ENCODE data around the gene MVP.

MVP gene

DNA sequence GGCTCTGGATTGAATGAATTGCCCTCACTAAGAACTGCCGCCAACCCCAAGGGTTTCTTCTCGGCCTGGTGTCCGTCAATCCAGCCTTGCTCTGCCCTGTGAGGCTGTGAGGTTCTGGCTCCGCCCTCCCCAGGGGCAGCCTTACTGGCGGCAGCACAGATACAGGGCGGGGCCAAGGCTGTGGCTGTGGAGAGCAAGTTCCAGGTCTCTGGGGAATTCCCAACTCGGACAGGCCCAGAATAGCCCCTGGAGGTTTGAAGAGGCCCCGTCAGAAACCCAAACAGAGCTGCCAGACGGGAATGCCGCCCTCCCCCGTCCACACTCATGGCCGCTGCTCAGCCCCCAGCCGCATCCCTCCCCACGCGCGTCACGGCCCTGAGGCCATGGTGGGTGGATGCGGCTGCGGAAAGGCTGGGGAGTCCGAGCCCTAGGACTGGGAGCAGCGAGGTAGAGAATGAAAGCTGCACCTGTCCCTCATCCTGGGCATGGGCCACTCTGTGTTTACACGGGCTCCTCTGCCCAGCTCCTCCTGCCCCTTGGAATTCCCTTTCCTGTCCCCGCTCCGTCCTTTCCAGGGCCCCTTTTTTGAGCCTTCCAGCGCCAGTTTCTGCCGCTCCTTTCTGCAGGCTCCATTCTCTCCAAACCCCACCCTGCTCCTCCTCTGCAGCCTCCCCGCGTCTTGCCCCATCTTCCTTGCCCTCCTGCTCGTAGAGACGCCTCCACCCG is 8.9 kb upstream of the MVP start:
- H3K27ac ChIP-seq, result peak overlapping the region; percentile 92
- TF ChIP-seq, protein P1, sequence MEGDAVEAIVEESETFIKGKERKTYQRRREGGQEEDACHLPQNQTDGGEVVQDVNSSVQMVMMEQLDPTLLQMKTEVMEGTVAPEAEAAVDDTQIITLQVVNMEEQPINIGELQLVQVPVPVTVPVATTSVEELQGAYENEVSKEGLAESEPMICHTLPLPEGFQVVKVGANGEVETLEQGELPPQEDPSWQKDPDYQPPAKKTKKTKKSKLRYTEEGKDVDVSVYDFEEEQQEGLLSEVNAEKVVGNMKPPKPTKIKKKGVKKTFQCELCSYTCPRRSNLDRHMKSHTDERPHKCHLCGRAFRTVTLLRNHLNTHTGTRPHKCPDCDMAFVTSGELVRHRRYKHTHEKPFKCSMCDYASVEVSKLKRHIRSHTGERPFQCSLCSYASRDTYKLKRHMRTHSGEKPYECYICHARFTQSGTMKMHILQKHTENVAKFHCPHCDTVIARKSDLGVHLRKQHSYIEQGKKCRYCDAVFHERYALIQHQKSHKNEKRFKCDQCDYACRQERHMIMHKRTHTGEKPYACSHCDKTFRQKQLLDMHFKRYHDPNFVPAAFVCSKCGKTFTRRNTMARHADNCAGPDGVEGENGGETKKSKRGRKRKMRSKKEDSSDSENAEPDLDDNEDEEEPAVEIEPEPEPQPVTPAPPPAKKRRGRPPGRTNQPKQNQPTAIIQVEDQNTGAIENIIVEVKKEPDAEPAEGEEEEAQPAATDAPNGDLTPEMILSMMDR (conservative IDR thresholded peaks at IDR 0.05), result no peak

DNA sequence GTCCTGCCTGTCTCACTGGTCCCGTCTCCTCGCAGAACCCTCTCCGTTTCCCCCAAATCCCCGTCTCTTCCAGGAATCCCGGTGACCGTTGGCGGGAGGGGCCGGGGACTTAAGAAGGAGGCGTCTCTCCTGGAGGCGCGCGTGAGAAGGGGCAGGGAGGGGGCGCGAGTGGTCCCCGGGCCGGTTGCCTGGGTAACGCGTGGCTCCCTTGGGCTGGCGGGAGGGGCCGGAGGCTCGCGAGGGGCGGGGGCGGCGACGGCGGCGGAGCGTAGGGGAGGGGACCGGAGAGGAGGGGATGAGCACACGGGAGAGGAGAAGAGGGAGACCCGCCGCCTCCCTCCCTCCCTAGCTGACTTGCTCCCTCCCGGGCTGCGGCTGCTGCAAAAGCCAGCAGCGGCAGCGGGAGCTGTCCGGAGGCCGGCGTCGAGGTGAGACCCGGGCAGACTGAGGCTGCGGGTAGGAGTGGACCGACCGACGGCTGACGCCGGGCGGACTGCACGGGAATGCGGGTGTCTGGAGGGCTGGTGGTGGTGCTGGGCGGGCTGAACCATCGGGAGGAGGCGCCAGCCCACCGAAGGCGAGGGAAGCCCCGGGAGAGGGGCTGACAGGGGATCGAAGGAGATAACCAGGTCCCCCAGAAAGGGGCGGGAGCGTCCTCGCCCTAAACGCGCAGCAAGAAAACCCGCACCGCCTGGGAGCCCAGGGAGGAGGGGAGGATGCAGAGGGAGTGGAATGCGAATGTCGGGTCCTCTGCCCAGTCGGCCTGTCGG is 8.2 kb upstream of the MVP start, which contains the start of gene PRRT2:
Gene PRRT2, plus strand, starts transcription at position 298 of the 770 bp plus-strand sequence. CDS start 862 bp downstream, outside the sequence.
- peak within 1 kb of the TSS; percentile 92 for H3K27ac ChIP-seq
- TF ChIP-seq, protein P1 (conservative IDR thresholded peaks at IDR 0.05), result no peak

DNA sequence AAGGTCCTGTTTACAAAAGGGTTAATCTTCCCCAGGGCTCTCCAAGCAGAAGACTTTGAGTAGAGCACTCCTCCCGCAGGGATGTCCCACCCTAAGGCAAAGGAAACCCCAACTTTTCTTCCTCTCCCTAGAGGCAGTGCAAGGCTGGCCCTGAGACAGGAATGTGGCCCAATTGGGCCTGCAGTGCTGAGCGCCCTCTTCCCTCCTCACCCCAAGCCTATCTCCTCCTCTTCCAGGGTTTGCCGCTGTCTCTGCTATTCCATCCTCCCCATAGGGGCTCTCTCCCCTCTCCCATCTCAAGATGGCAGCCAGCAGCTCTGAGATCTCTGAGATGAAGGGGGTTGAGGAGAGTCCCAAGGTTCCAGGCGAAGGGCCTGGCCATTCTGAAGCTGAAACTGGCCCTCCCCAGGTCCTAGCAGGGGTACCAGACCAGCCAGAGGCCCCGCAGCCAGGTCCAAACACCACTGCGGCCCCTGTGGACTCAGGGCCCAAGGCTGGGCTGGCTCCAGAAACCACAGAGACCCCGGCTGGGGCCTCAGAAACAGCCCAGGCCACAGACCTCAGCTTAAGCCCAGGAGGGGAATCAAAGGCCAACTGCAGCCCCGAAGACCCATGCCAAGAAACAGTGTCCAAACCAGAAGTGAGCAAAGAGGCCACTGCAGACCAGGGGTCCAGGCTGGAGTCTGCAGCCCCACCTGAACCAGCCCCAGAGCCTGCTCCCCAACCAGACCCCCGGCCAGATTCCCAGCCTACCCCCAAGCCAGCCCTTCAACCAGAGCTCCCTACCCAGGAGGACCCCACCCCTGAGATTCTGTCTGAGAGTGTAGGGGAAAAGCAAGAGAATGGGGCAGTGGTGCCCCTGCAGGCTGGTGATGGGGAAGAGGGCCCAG is 7.3 kb upstream of the MVP start:
- TF ChIP-seq, protein P1 (conservative IDR thresholded peaks at IDR 0.05), result no peak
- peak overlapping the region; percentile 92 for H3K27ac ChIP-seq

DNA sequence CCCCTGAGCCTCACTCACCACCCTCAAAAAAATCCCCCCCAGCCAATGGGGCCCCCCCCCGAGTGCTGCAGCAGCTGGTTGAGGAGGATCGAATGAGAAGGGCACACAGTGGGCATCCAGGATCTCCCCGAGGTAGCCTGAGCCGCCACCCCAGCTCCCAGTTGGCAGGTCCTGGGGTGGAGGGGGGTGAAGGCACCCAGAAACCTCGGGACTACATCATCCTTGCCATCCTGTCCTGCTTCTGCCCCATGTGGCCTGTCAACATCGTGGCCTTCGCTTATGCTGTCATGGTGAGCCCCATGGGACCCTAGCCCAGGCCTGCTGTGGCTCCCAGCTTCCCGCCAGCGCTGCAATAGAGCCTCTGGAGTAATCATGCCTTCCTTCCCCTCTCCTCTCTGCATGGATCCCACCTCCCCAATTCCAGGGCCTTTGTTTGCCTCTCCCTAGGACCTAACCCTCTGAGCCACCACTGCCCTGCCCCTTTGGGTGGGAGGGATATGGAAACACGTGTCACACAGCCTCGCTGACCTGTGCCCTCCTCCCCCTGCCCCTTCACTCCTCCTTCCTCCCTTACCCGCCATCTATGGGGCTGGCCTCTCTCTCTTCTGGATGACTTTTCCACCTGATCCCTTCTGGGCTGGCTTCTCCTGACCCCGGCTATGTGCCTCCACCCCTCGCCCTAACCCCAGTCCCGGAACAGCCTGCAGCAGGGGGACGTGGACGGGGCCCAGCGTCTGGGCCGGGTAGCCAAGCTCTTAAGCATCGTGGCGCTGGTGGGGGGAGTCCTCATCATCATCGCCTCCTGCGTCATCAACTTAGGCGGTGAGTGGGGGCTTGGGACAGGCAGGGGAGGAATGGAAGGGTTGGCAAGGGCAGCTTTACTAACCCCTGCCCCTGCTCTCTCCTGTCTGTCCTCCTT is 6.4 kb upstream of the MVP start:
- peak overlapping the region; percentile 92 for H3K27ac ChIP-seq
- TF ChIP-seq, protein P1 (conservative IDR thresholded peaks at IDR 0.05), result no peak

DNA sequence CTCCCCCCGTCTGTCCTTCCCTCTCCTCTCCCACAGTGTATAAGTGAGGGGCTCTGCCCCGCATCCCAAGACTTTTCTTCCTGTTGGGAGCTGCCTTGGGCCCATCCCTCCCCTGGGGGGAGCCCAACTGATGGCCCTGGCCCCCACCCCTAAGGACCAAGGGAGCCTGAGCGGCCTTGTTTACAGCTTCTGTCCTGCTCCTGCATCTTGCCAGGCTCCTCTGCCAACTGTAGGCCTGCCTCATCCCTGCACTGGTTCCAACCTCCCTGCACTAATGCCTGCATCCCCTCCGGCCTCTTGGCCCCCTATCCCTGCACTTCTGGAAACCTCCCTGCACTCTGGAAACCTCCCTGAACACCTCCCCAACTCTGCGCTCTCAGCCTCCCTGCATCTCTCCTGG is 5.7 kb upstream of the MVP start:
- peak overlapping the region; percentile 92 for H3K27ac ChIP-seq
- TF ChIP-seq, protein P1 (conservative IDR thresholded peaks at IDR 0.05), result no peak

DNA sequence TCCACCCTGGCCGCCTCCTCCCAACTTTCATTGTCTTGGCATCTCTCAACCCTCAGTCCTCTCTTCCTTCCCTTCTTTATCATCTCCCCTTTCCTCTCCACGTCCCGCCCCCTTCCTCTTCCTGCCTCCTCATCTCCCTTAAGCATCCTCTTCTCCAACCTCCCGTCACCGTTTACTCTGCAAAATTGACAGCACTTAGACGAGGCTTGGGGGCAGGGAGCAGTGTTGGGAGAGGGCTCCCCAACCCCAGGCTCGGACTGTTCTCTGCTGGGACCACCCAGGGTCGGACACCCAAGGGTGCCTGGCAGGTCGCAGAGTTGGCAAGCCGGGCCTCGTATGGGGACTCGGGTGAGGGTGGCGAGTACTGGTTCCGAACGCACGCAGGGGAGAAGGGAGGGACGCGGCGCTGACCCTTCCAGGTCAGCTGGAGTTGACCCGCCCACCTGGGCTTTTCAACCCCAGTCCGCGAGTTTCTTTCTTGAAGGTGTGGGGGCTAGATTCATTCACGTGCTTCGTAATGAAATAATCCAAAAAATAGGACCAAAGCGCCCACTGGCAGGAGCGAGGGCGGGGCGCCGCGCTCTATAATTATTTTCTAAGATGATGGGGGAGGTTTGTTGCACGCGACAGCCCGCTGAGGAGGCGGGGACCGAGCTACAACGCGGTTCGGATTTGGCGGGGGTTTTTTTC is 5.1 kb upstream of the MVP start:
- H3K27ac ChIP-seq, result peak overlapping the region; percentile 92
- TF ChIP-seq, protein P1 (conservative IDR thresholded peaks at IDR 0.05), result no peak

Measured in VCaP (cell line).